GM12874 (cell line): Measurements from ENCODE around the gene WRNIP1.

Experiments used
- CTCF ChIP-seq: IDR thresholded peaks from 2 replicates; pipeline ENCODE4 v1.5.1; 2011; ENCODE audit warnings: low read depth, mild to moderate bottlenecking, control low read depth, low read length, moderate library complexity; ENCODE audit not compliant: insufficient read depth

Gene WRNIP1

GRCh38 chr6:2765166-2765895 is at the start of gene WRNIP1:
Gene WRNIP1 (plus strand): TSS chr6:2765393. CDS start chr6:2765623, 230 bp downstream.
- peak; percentile 66 for TF ChIP-seq CTCF

GRCh38 chr6:2715737-2716136 is 49.5 kb upstream of the WRNIP1 start:
- TF ChIP-seq CTCF: no peak

GRCh38 chr6:2716936-2717700 is 48.1 kb upstream of the WRNIP1 start:
- no peak for TF ChIP-seq CTCF

- no peak for TF ChIP-seq CTCF
Observed at GRCh38 chr6:2718334-2719092, 46.7 kb upstream of the WRNIP1 start.

GRCh38 chr6:2719093-2719455 is 46.1 kb upstream of the WRNIP1 start:
- TF ChIP-seq CTCF: no peak

DNA sequence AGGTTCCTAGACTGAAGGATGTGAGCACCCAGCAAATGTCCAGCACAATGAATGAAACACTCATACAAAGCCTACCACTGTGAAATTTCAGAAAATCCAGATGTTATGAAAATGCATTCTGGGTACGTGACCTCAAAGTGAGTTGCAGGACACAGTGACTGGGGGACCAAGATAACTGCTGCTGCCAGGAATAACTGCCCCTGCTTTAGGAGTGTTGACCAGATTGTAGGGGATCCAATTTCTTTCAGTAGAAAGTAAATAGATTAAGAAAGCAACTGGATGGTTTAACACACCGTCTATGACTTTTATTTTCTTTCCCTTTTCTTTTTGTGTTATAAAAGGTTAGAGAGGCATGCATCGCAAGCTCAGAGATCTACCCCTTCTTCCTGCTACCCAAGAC is 44.0 kb upstream of the WRNIP1 start:
- no peak for TF ChIP-seq CTCF

DNA sequence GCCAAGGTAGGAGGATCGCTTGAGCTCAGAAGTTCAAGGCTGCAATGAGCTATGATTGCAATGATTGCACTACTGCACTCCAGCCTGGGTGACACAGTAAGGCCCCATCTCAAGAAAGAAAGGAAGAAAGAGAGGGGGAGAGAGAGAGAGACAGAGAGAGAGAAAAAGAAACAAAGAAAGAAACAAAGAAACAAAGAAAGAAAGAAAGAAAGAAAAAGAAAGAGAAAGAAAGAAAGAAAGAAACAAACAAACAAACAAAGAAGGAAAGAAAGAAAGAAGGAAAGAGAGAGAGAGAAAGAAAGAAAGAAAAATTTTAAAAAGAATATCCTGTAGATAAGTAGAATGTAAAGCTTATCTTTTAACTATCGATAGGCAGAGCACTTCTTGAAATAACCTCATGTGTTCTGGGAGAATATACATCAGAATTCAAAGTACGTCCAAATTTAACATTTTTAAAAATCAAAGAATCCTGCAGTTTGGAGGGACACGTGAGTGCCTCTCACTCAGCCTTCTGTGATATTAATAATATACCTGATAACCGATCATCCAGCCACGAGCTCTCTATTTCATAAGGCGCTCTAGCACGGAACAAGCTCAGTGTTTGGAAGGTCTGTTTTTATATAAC is 39.7 kb upstream of the WRNIP1 start:
- no peak for TF ChIP-seq CTCF
